UCSD-AML1 (cell line): ENCODE results near the gene CCN2.
"Not testable (repeated sequence)": the region's sequence is repeated elsewhere in the genome, so short reads cannot be mapped to it uniquely, and the experiment has no call there.

Experiments
- DNase-seq: peaks from one replicate; lab custom pipeline; 2025; ENCODE audit not compliant: unreplicated experiment; lab: John Stamatoyannopoulos, UW

Gene CCN2

DNA sequence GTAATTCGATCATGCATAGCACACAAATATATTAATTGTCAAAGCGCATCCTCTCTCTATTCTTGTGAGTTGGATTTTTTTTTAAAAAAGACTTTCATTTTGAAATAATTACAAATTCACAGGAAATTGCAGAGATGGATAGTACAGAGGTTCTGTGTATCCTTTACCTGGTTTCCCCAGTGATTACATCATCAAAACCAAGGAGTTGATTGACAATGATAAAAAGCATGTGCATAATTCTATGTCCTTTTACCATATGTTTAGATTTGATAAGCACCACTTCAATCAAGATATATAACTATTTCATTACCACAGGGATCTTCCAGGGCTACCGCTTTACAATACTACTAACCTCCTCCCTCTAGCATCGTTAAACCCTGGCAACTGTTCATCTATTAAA is 40.2 kb downstream of the CCN2 start:
- DNase-seq: no peak

GRCh38 chr6:131910219-131910589 is 41.0 kb downstream of the CCN2 start:
- no peak for DNase-seq

DNA sequence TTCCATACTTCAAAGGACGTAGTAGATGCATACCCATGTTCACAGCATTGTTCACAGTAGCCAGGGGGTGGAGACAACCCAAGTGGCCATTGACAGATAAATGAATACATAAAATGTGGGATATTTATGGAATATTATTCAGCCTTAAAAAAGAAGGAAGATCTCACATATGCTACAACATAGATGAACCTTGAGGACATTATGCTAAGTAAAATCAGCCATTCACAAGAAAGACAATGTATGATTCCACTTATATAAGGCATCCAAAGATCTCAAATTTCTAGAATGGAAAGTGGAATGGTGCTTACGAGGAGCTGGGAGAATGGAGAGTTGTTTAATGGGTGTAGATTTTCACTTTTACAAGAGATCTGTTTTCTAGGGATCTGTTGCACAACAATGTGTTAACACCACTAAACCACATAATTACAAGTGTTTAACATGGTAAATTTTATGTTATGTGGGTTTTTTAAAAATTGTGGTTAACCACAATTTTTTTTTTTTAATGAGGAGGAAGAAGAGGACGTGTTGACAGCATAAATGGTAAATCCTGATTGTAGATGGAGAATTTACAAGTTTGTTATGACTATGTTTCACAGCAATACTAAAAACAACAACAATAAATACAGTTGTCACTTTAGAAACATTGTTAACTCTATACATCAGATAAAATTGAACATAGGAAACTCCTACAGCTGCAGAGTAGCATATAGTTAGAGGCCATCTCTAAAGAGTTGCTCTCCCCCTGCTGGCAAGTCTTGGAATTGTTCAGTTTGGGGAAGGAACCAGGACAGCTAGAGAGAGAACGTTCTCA is 41.6 kb downstream of the CCN2 start:
- peak; percentile 28 for DNase-seq

GRCh38 chr6:131908787-131909186 is 42.4 kb downstream of the CCN2 start:
- DNase-seq: not testable (repeated sequence)

- DNase-seq: not testable (repeated sequence)
These were observed 47.4 kb downstream of the CCN2 start for GRCh38 chr6:131903734-131904133.

- not testable (repeated sequence) for DNase-seq
These were observed 49.8 kb downstream of the CCN2 start for GRCh38 chr6:131901326-131901873.

- DNase-seq: no peak
These were observed 50.9 kb downstream of the CCN2 start for GRCh38 chr6:131900231-131900630.

DNA sequence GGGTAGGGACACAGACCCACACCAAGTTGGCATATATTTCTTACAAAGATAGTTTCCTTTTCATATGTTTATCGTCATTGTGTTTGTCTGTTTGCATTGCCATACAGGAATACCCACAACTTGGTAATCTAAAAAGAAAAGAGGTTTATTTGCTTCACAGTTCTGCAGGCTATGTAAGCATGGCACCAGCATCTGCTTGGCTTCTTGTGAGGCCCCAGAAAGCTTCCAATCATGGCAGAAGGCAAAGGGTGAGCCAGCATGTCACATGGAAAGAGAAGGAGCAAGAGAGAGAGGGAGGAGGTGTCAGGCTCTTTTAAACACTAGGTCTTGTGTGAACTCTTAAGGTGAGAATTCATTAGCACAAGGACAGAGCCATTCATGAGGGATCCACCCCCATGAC is 52.5 kb downstream of the CCN2 start:
- DNase-seq: no peak
